ENCODE results near the gene SLC13A3.
"Not testable (repeated sequence)": the region's sequence is repeated elsewhere in the genome, so short reads cannot be mapped to it uniquely, and the experiment has no call there.

SLC13A3 gene

GRCh38 chr20:46680684-46681031, 29.4 kb upstream of the SLC13A3 start:
- no peak for DNase-seq (ENCODE audit: low read depth)

GRCh38 chr20:46678516-46678915, 27.3 kb upstream of the SLC13A3 start:
- DNase-seq (ENCODE audit: low read depth): no peak

GRCh38 chr20:46677608-46678007, 26.3 kb upstream of the SLC13A3 start:
- DNase-seq (ENCODE audit: low read depth): no peak

- DNase-seq (ENCODE audit: low read depth): not testable (repeated sequence)
These were observed 25.5 kb upstream of the SLC13A3 start for GRCh38 chr20:46676649-46677316.

- DNase-seq (ENCODE audit: low read depth): no peak
These were observed 23.2 kb upstream of the SLC13A3 start for GRCh38 chr20:46674253-46675083.

GRCh38 chr20:46673394-46674252, 22.4 kb upstream of the SLC13A3 start:
- DNase-seq (ENCODE audit: low read depth): no peak

- DNase-seq (ENCODE audit: low read depth): no peak
These were observed 21.4 kb upstream of the SLC13A3 start for GRCh38 chr20:46672543-46673148.

GRCh38 chr20:46671866-46672542, 20.7 kb upstream of the SLC13A3 start:
- DNase-seq (ENCODE audit: low read depth): no peak

- no peak for DNase-seq (ENCODE audit: low read depth)
These were observed 19.6 kb upstream of the SLC13A3 start for GRCh38 chr20:46670585-46671584.

- DNase-seq (ENCODE audit: low read depth): no peak
These were observed 18.9 kb upstream of the SLC13A3 start for GRCh38 chr20:46670228-46670584.

- no peak for DNase-seq (ENCODE audit: low read depth)
These were observed 15.7 kb upstream of the SLC13A3 start for GRCh38 chr20:46666818-46667515.

GRCh38 chr20:46666306-46666705, 15.0 kb upstream of the SLC13A3 start:
- DNase-seq (ENCODE audit: low read depth): no peak

GRCh38 chr20:46665602-46666001, 14.3 kb upstream of the SLC13A3 start:
- no peak for DNase-seq (ENCODE audit: low read depth)

- DNase-seq (ENCODE audit: low read depth): no peak
These were observed 12.3 kb upstream of the SLC13A3 start for GRCh38 chr20:46663531-46663930.

GRCh38 chr20:46661659-46662058, 10.4 kb upstream of the SLC13A3 start:
- DNase-seq (ENCODE audit: low read depth): no peak

GRCh38 chr20:46660487-46660886, 9.2 kb upstream of the SLC13A3 start:
- no peak for DNase-seq (ENCODE audit: low read depth)

GRCh38 chr20:46657618-46658017, 6.4 kb upstream of the SLC13A3 start:
- no peak for DNase-seq (ENCODE audit: low read depth)

- DNase-seq (ENCODE audit: low read depth): no peak
These were observed 5.9 kb upstream of the SLC13A3 start for GRCh38 chr20:46657137-46657536.

GRCh38 chr20:46652699-46653098, 1.4 kb upstream of the SLC13A3 start:
- no peak for DNase-seq (ENCODE audit: low read depth)

- DNase-seq (ENCODE audit: low read depth): no peak
These were observed 626 bp downstream of the SLC13A3 start for GRCh38 chr20:46650575-46651090.
